ENCODE measurements around the gene BBS9. TPM values are rescaled to one million over a fixed set of nuclear protein-coding genes. Genes with fewer than 3 reads are reported as not detected.

The BBS9 gene
- total RNA-seq, 1 donor from 2014 or later: 40.5 TPM

GRCh38 chr7:33650828-33651227 is 521.5 kb downstream of the BBS9 start:
- peak; percentile 23 for DNase-seq

- no peak for DNase-seq
Measured at GRCh38 chr7:33651998-33652515, 522.7 kb downstream of the BBS9 start.

GRCh38 chr7:33654676-33655075 is 525.3 kb downstream of the BBS9 start:
- DNase-seq: no peak

Small RNAs within 50 kb of the gene (small RNA-seq; reads per million reads assigned to genes)
- gene AC007312.1 (ENCODE audit: low replicate concordance) (not detected), gene AC074338.1 (ENCODE audit: low replicate concordance) (not detected), gene RNA5SP229 (ENCODE audit: low replicate concordance) (not detected)

Other genes with a start within 250 kb of the BBS9 start
- 48.4 TPM for gene KBTBD2, start 237.8 kb upstream of the BBS9 start, total RNA-seq
- gene FKBP9, start 172.1 kb upstream of the BBS9 start, total RNA-seq: 194 TPM
- 53.1 TPM for gene NT5C3A, start 66.8 kb upstream of the BBS9 start, total RNA-seq
- 8.9 TPM for gene RP9, start 20.2 kb upstream of the BBS9 start, total RNA-seq

Data from skin of body (tissue), 3 donors.